Measurements from ENCODE around the gene RPN2. TPM values are rescaled to one million over a fixed set of nuclear protein-coding genes. Genes with fewer than 3 reads are reported as not detected.
A peak's percentile ranks its signal among the peaks of the same experiment; 100 is the strongest.

The RPN2 gene
- polyA plus RNA-seq, 1 donor (not counting 4 experiments of a cell fraction or from before 2014, with no cell fraction given), result 220 TPM

DNA sequence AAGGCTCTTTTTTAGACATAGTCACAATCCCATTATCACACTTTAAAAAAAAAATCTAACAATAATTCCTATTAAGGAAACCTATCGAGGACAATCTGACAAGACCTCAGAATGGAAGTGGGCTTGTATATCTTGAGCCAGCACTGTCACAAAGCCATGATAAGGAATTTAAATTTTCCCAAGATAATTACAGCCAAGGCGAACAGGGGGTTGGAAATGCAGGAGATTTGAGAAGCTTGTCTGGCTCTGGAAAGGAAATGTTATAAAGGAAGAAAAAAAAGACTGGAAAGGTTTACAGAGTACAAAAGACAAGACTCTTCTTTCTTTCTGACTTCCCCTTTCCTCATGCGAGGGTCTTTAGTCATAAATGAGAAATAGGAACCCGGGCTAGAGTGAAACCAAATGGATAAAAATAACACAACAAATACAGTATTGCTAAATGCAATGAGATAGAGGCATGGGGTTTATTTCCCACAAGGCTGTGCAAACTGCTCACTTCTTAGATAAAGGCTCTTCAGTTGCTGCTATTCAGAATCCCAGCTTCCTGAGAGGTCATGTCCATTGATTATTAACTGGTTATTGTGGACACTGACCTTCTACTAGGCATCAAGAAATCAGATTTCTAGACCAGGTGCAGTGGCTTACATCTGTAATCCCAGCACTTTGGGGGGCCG, 95.9 kb downstream of the RPN2 start:
- Histone ChIP-seq H3K9me1 (ENCODE audit: control insufficient read depth, extremely low read depth, insufficient read depth, low read length) (no peaks in the 10 kb centered on the region), H3K27me3 (ENCODE audit: control insufficient read depth, extremely low read depth, insufficient read depth, low read length) (no peaks in the 10 kb centered on the region), H3K4me3 (ENCODE audit: control insufficient read depth in 2 of 3, extremely low read depth in 1 of 3, insufficient read depth in 2 of 3, low read depth in 1 of 3, low read length in 3 of 3) (no peak overlapping the region), H3K9ac (ENCODE audit: control insufficient read depth, extremely low read depth, insufficient read depth, low read length) (no peak overlapping the region), H3K36me3 (ENCODE audit: control insufficient read depth in 2 of 2, extremely low read depth in 1 of 2, insufficient read depth in 2 of 2, low read length in 2 of 2) (no peaks in the 10 kb centered on the region), H4K20me1 (ENCODE audit: control insufficient read depth, extremely low read depth, insufficient read depth, low read length) (no peaks in the 10 kb centered on the region), H3K4me2 (ENCODE audit: control insufficient read depth, extremely low read depth, insufficient read depth, low read depth, low read length) (no peak overlapping the region), H3K27ac (ENCODE audit: control insufficient read depth, insufficient read depth, low read length) (no peak overlapping the region), H3K79me2 (ENCODE audit: control insufficient read depth, insufficient read depth, low read length) (no peaks in the 10 kb centered on the region), H3K9me3 (ENCODE audit: control insufficient read depth, low read depth, low read length) (no peaks in the 10 kb centered on the region), H2AFZ (ENCODE audit: control insufficient read depth, low read length) (no peak overlapping the region), H3K4me1 (ENCODE audit: control insufficient read depth, extremely low read depth, insufficient read depth, low read length) (peaks cover 14% of the 10 kb centered on the region)
- FAIRE-seq (no peak), DNase-seq (ENCODE audit: low read depth, low spot score) (no peak)
- TF ChIP-seq, protein P1, sequence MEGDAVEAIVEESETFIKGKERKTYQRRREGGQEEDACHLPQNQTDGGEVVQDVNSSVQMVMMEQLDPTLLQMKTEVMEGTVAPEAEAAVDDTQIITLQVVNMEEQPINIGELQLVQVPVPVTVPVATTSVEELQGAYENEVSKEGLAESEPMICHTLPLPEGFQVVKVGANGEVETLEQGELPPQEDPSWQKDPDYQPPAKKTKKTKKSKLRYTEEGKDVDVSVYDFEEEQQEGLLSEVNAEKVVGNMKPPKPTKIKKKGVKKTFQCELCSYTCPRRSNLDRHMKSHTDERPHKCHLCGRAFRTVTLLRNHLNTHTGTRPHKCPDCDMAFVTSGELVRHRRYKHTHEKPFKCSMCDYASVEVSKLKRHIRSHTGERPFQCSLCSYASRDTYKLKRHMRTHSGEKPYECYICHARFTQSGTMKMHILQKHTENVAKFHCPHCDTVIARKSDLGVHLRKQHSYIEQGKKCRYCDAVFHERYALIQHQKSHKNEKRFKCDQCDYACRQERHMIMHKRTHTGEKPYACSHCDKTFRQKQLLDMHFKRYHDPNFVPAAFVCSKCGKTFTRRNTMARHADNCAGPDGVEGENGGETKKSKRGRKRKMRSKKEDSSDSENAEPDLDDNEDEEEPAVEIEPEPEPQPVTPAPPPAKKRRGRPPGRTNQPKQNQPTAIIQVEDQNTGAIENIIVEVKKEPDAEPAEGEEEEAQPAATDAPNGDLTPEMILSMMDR (optimal IDR thresholded peaks at IDR 0.05 in 1 of 3, IDR thresholded peaks at IDR 0.05 in 1 of 3, conservative IDR thresholded peaks at IDR 0.05 in 1 of 3; ENCODE audit: extremely low read depth in 1 of 3, insufficient read depth in 2 of 3, low read length in 3 of 3), result no peak
- no peak for TF ChIP-seq EZH2 (IDR thresholded peaks at IDR 0.05; ENCODE audit: low read length)
- dilution Hi-C loops (cut with MboI; ENCODE audit: extremely low pct_ligation_motif_present, low sequenced_read_pairs), result loop anchor here (25.0 kb wide), 1 partner anchor 212 kb away; no protein-coding TSS in a partner anchor

- Histone ChIP-seq H2AFZ (ENCODE audit: control insufficient read depth, low read length) (peak overlapping the region; percentile 53), H3K4me1 (ENCODE audit: control insufficient read depth, extremely low read depth, insufficient read depth, low read length) (peaks cover 14% of the 10 kb centered on the region), H3K4me2 (ENCODE audit: control insufficient read depth, extremely low read depth, insufficient read depth, low read depth, low read length) (peak overlapping the region; percentile 8), H3K27me3 (ENCODE audit: control insufficient read depth, extremely low read depth, insufficient read depth, low read length) (no peaks in the 10 kb centered on the region), H3K9me3 (ENCODE audit: control insufficient read depth, low read depth, low read length) (no peaks in the 10 kb centered on the region), H4K20me1 (ENCODE audit: control insufficient read depth, extremely low read depth, insufficient read depth, low read length) (no peaks in the 10 kb centered on the region), H3K4me3 (ENCODE audit: control insufficient read depth in 2 of 3, extremely low read depth in 1 of 3, insufficient read depth in 2 of 3, low read depth in 1 of 3, low read length in 3 of 3) (no peak overlapping the region), H3K27ac (ENCODE audit: control insufficient read depth, insufficient read depth, low read length) (no peak overlapping the region), H3K9ac (ENCODE audit: control insufficient read depth, extremely low read depth, insufficient read depth, low read length) (no peak overlapping the region), H3K36me3 (ENCODE audit: control insufficient read depth in 2 of 2, extremely low read depth in 1 of 2, insufficient read depth in 2 of 2, low read length in 2 of 2) (no peaks in the 10 kb centered on the region), H3K9me1 (ENCODE audit: control insufficient read depth, extremely low read depth, insufficient read depth, low read length) (no peaks in the 10 kb centered on the region), H3K79me2 (ENCODE audit: control insufficient read depth, insufficient read depth, low read length) (no peaks in the 10 kb centered on the region)
- dilution Hi-C loops (cut with MboI; ENCODE audit: extremely low pct_ligation_motif_present, low sequenced_read_pairs), result no loop called here
- no peak for FAIRE-seq
- no peak for DNase-seq (ENCODE audit: low read depth, low spot score)
- TF ChIP-seq, protein P1 (optimal IDR thresholded peaks at IDR 0.05 in 1 of 3, IDR thresholded peaks at IDR 0.05 in 1 of 3, conservative IDR thresholded peaks at IDR 0.05 in 1 of 3; ENCODE audit: extremely low read depth in 1 of 3, insufficient read depth in 2 of 3, low read length in 3 of 3), result peak; percentile 26 to 71 (median 59)
- no peak for TF ChIP-seq EZH2 (IDR thresholded peaks at IDR 0.05; ENCODE audit: low read length)
These were observed 97.5 kb downstream of the RPN2 start for GRCh38 chr20:37276494-37277252.

All from keratinocyte (primary cell).